ENCODE measurements around the gene PSMD9. TPM values are rescaled to one million over a fixed set of nuclear protein-coding genes. Genes with fewer than 3 reads are reported as not detected.

The PSMD9 gene
- polyA plus RNA-seq, 1 donor from 2014 or later: 79.3 TPM

GRCh38 chr12:121911824-121912585 is 23.4 kb downstream of the PSMD9 start:
- Histone ChIP-seq H2AFZ (ENCODE audit: low read depth, low read length) (no peak overlapping the region), H3K79me2 (replicated peaks; ENCODE audit: insufficient read depth, low read length) (no peaks in the 10 kb centered on the region), H3K9me3 (ENCODE audit: low read length) (no peaks in the 10 kb centered on the region), H3K27ac (ENCODE audit: low read length) (no peak overlapping the region), H3K36me3 (ENCODE audit: insufficient read depth, low read length) (no peaks in the 10 kb centered on the region), H3F3A (ENCODE audit: insufficient read depth, low read length, poor library complexity, severe bottlenecking) (no peaks in the 10 kb centered on the region), H3K27me3 (ENCODE audit: insufficient read depth, low read depth, low read length) (no peaks in the 10 kb centered on the region), H3K9me2 (ENCODE audit: insufficient read depth, low read length) (no peaks in the 10 kb centered on the region), H3K4me3 (ENCODE audit: low read length) (no peak overlapping the region), H4K20me1 (ENCODE audit: insufficient read depth) (no peaks in the 10 kb centered on the region), H3K4me2 (ENCODE audit: low read length) (no peak overlapping the region), H3K9ac (ENCODE audit: low read length) (no peak overlapping the region)
- TF ChIP-seq SMC3 (conservative IDR thresholded peaks at IDR 0.05; ENCODE audit: poor library complexity): no peak
- no peak for TF ChIP-seq CTCF (IDR thresholded peaks at IDR 0.05; ENCODE audit: poor library complexity, severe bottlenecking)
- no peak for TF ChIP-seq MXI1 (conservative IDR thresholded peaks at IDR 0.05; ENCODE audit: poor library complexity, severe bottlenecking)
- no peak for TF ChIP-seq EZH2 (IDR thresholded peaks at IDR 0.05; ENCODE audit: borderline replicate concordance, insufficient read depth, low read length, poor library complexity, severe bottlenecking)
- TF ChIP-seq REST (IDR thresholded peaks at IDR 0.05; ENCODE audit: borderline replicate concordance): no peak
- no peak for TF ChIP-seq POLR2AphosphoS5 (IDR thresholded peaks at IDR 0.05)
- TF ChIP-seq TAF1 (IDR thresholded peaks at IDR 0.05; ENCODE audit: low read depth): no peak
- no peak for TF ChIP-seq RAD21 (conservative IDR thresholded peaks at IDR 0.05)

DNA sequence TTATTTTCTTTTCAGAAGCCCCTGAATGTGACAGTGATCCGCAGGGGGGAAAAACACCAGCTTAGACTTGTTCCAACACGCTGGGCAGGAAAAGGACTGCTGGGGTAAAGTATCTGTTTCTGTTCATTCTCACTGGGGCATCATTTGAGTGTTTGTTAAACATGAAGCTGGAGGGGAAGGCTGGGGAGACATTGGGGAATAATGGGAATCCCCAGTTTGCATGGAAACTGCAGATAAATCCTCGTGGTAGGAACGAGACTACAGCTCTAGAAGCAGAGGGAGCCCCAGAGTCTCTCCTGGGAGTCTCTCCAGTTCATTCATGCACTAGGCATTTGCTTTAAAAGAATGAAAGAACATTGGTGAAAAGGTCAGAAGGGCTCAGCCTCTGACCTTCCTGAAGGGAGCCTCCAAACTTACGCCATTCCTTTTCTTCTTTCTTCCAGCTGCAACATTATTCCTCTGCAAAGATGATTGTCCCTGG is 27.3 kb downstream of the PSMD9 start:
- Histone ChIP-seq H3K9me3 (ENCODE audit: low read length) (no peaks in the 10 kb centered on the region), H3K9ac (ENCODE audit: low read length) (no peak overlapping the region), H3K4me3 (ENCODE audit: low read length) (no peak overlapping the region), H3K27ac (ENCODE audit: low read length) (no peak overlapping the region), H2AFZ (ENCODE audit: low read depth, low read length) (no peak overlapping the region), H4K20me1 (ENCODE audit: insufficient read depth) (no peaks in the 10 kb centered on the region), H3K4me2 (ENCODE audit: low read length) (no peak overlapping the region), H3K79me2 (replicated peaks; ENCODE audit: insufficient read depth, low read length) (no peaks in the 10 kb centered on the region), H3K9me2 (ENCODE audit: insufficient read depth, low read length) (no peaks in the 10 kb centered on the region), H3F3A (ENCODE audit: insufficient read depth, low read length, poor library complexity, severe bottlenecking) (no peaks in the 10 kb centered on the region), H3K27me3 (ENCODE audit: insufficient read depth, low read depth, low read length) (no peaks in the 10 kb centered on the region), H3K36me3 (ENCODE audit: insufficient read depth, low read length) (no peaks in the 10 kb centered on the region)
- TF ChIP-seq EZH2 (IDR thresholded peaks at IDR 0.05; ENCODE audit: borderline replicate concordance, insufficient read depth, low read length, poor library complexity, severe bottlenecking): no peak
- no peak for TF ChIP-seq EP300 (conservative IDR thresholded peaks at IDR 0.05; ENCODE audit: poor library complexity, severe bottlenecking)
- no peak for TF ChIP-seq CTCF (IDR thresholded peaks at IDR 0.05; ENCODE audit: poor library complexity, severe bottlenecking)
- TF ChIP-seq REST (IDR thresholded peaks at IDR 0.05; ENCODE audit: borderline replicate concordance): no peak
- TF ChIP-seq TAF1 (IDR thresholded peaks at IDR 0.05; ENCODE audit: low read depth): no peak
- no peak for TF ChIP-seq SMC3 (conservative IDR thresholded peaks at IDR 0.05; ENCODE audit: poor library complexity)
- no peak for TF ChIP-seq RAD21 (conservative IDR thresholded peaks at IDR 0.05)
- no peak for TF ChIP-seq POLR2AphosphoS5 (IDR thresholded peaks at IDR 0.05)
- no peak for TF ChIP-seq MXI1 (conservative IDR thresholded peaks at IDR 0.05; ENCODE audit: poor library complexity, severe bottlenecking)
